Stimulated activated naive CD8-positive, alpha-beta T cell treated with anti-CD3 and anti-CD28 coated beads, Interleukin-15, amount 100 ng/mL, for 72 hours (primary cell): ENCODE results near the gene SGMS1.
A peak's percentile ranks its signal among the peaks of the same experiment; 100 is the strongest.
"Not testable (repeated sequence)": the region's sequence is repeated elsewhere in the genome, so short reads cannot be mapped to it uniquely, and the experiment has no call there.

Experiments used
- ATAC-seq: fragments of 150-1000 bp; cut with Tn5 transposase; 2 replicates; pipeline ENCODE4 v1.10.0; 2021; ENCODE audit warnings: mild to moderate bottlenecking, moderate library complexity
- DNase-seq, 2 donors: peaks; one replicate each; pipeline ENCODE4 v3.0.0; 2021 to 2022
- H3K27ac Mint-ChIP-seq, 2 donors: one replicate each; pipeline ENCODE4 v1.8.0; 2022; ENCODE audit warnings: mild to moderate bottlenecking in 2 of 2, mixed read lengths in 2 of 2, moderate library complexity in 2 of 2
- H3K27me3 Mint-ChIP-seq: one replicate; pipeline ENCODE4 v1.8.0; 2022; ENCODE audit warnings: mixed read lengths
- H3K4me1 Mint-ChIP-seq: one replicate; pipeline ENCODE4 v1.8.0; 2022; ENCODE audit warnings: mild to moderate bottlenecking, mixed read lengths
- H3K4me3 Mint-ChIP-seq, 2 donors: one replicate each; pipeline ENCODE4 v1.8.0; 2022; ENCODE audit warnings: mild to moderate bottlenecking in 2 of 2, mixed read lengths in 2 of 2, moderate library complexity in 1 of 2
- H3K9me3 Mint-ChIP-seq, 2 donors: one replicate each; pipeline ENCODE4 v1.8.0; 2022; ENCODE audit warnings: mixed read lengths in 2 of 2

Gene SGMS1

GRCh38 chr10:50623663-50624412 is at the start of gene SGMS1:
SGMS1 (minus strand) TSS chr10:50623956; CDS start chr10:50344114, 279,842 bp downstream.
- Mint-ChIP-seq H3K9me3 (no peaks in the 10 kb centered on the region), H3K4me3 (peak within 1 kb of the TSS; percentile 91 to 92), H3K27ac (peak within 1 kb of the TSS; percentile 94 to 96), H3K4me1 (peaks cover 36% of the 10 kb centered on the region), H3K27me3 (no peaks in the 10 kb centered on the region)
- DNase-seq (peak; percentile 87 to 90), ATAC-seq (peak; percentile 60)

- DNase-seq (peak in 1 of 2 donors; percentile 52), ATAC-seq (peak; percentile 92)
- H3K27me3 Mint-ChIP-seq, H3K4me3 Mint-ChIP-seq: not testable (repeated sequence)
- peaks cover 16% of the 10 kb centered on the region for H3K4me1 Mint-ChIP-seq
- H3K27ac Mint-ChIP-seq: peak overlapping the region; percentile 87 to 99
- peaks cover 12 to 23% of the 10 kb centered on the region in 2 donors for H3K9me3 Mint-ChIP-seq
Observed at GRCh38 chr10:50672152-50672551, 48.4 kb upstream of the SGMS1 start.

- H3K4me3 Mint-ChIP-seq, DNase-seq: not testable (repeated sequence)
- peak; percentile 2 for ATAC-seq
Observed at GRCh38 chr10:50671645-50672044, 47.9 kb upstream of the SGMS1 start.

GRCh38 chr10:50669957-50670356 is 46.2 kb upstream of the SGMS1 start:
- H3K4me3 Mint-ChIP-seq, H3K27ac Mint-ChIP-seq, DNase-seq, ATAC-seq, H3K27me3 Mint-ChIP-seq: not testable (repeated sequence)
- H3K9me3 Mint-ChIP-seq: peaks cover 12 to 23% of the 10 kb centered on the region in 2 donors
- H3K4me1 Mint-ChIP-seq: peaks cover 16% of the 10 kb centered on the region

More at GRCh38 chr10:50671645-50672044, 47.9 kb upstream of the SGMS1 start:
- not testable (repeated sequence) for H3K27me3 Mint-ChIP-seq
- Mint-ChIP-seq H3K27ac (peak overlapping the region; percentile 87 to 99), H3K4me1 (peaks cover 16% of the 10 kb centered on the region), H3K9me3 (peaks cover 12 to 23% of the 10 kb centered on the region in 2 donors)

- DNase-seq, ATAC-seq, H3K27ac Mint-ChIP-seq, H3K4me3 Mint-ChIP-seq, H3K27me3 Mint-ChIP-seq: not testable (repeated sequence)
- H3K9me3 Mint-ChIP-seq: peaks cover 7 to 13% of the 10 kb centered on the region in 2 donors
- peaks cover 14% of the 10 kb centered on the region for H3K4me1 Mint-ChIP-seq
Observed at GRCh38 chr10:50667353-50667752, 43.6 kb upstream of the SGMS1 start.

- not testable (repeated sequence) for H3K27me3 Mint-ChIP-seq, DNase-seq, H3K27ac Mint-ChIP-seq, H3K4me1 Mint-ChIP-seq, ATAC-seq, H3K9me3 Mint-ChIP-seq, H3K4me3 Mint-ChIP-seq
Observed at GRCh38 chr10:50662420-50662819, 38.7 kb upstream of the SGMS1 start.

GRCh38 chr10:50661563-50661962 is 37.8 kb upstream of the SGMS1 start:
- peak overlapping the region in 1 of 2 donors; percentile 12 for H3K27ac Mint-ChIP-seq
- DNase-seq, H3K9me3 Mint-ChIP-seq, H3K4me1 Mint-ChIP-seq, ATAC-seq, H3K4me3 Mint-ChIP-seq, H3K27me3 Mint-ChIP-seq: not testable (repeated sequence)

GRCh38 chr10:50659865-50660730 is 36.3 kb upstream of the SGMS1 start:
- peak overlapping the region; percentile 82 to 85 for H3K4me3 Mint-ChIP-seq
- peak overlapping the region in 1 of 2 donors; percentile 65 for H3K27ac Mint-ChIP-seq
- H3K27me3 Mint-ChIP-seq, H3K4me1 Mint-ChIP-seq, H3K9me3 Mint-ChIP-seq: not testable (repeated sequence)
- peak; percentile 42 to 63 for DNase-seq
- ATAC-seq: peak; percentile 95

GRCh38 chr10:50659016-50659864 is 35.5 kb upstream of the SGMS1 start:
- peak overlapping the region; percentile 82 to 85 for H3K4me3 Mint-ChIP-seq
- H3K27me3 Mint-ChIP-seq, DNase-seq, H3K9me3 Mint-ChIP-seq, H3K4me1 Mint-ChIP-seq, ATAC-seq, H3K27ac Mint-ChIP-seq: not testable (repeated sequence)

- H3K4me1 Mint-ChIP-seq: peaks cover 18% of the 10 kb centered on the region
- DNase-seq: no peak
- no peak overlapping the region for H3K27ac Mint-ChIP-seq
- H3K9me3 Mint-ChIP-seq: no peaks in the 10 kb centered on the region
- no peak for ATAC-seq
- no peaks in the 10 kb centered on the region for H3K27me3 Mint-ChIP-seq
- peak overlapping the region in 1 of 2 donors; percentile 85 for H3K4me3 Mint-ChIP-seq
Observed at GRCh38 chr10:50658165-50658564, 34.4 kb upstream of the SGMS1 start.

- H3K4me1 Mint-ChIP-seq: peaks cover 11% of the 10 kb centered on the region
- DNase-seq (no peak), ATAC-seq (no peak)
- no peak overlapping the region for H3K4me3 Mint-ChIP-seq
- no peaks in the 10 kb centered on the region for H3K27me3 Mint-ChIP-seq
- H3K27ac Mint-ChIP-seq: peak overlapping the region in 1 of 2 donors; percentile 41
- H3K9me3 Mint-ChIP-seq: no peaks in the 10 kb centered on the region
Observed at GRCh38 chr10:50653758-50654157, 30.0 kb upstream of the SGMS1 start.

- H3K4me1 Mint-ChIP-seq: peaks cover 11% of the 10 kb centered on the region
- H3K27ac Mint-ChIP-seq: peak overlapping the region in 1 of 2 donors; percentile 33
- no peak for DNase-seq
- peak; percentile 57 for ATAC-seq
- no peaks in the 10 kb centered on the region for H3K9me3 Mint-ChIP-seq
- no peaks in the 10 kb centered on the region for H3K27me3 Mint-ChIP-seq
- H3K4me3 Mint-ChIP-seq: no peak overlapping the region
Observed at GRCh38 chr10:50653142-50653541, 29.4 kb upstream of the SGMS1 start.

GRCh38 chr10:50651808-50652207 is 28.1 kb upstream of the SGMS1 start:
- no peak for ATAC-seq
- Mint-ChIP-seq H3K4me3 (no peak overlapping the region), H3K4me1 (peaks cover 11% of the 10 kb centered on the region), H3K27me3 (no peaks in the 10 kb centered on the region), H3K9me3 (no peaks in the 10 kb centered on the region), H3K27ac (no peak overlapping the region)
- no peak for DNase-seq

GRCh38 chr10:50650481-50650880 is 26.7 kb upstream of the SGMS1 start:
- Mint-ChIP-seq H3K4me1 (peaks cover 11% of the 10 kb centered on the region), H3K4me3 (no peak overlapping the region), H3K9me3 (no peaks in the 10 kb centered on the region), H3K27me3 (no peaks in the 10 kb centered on the region), H3K27ac (no peak overlapping the region)
- DNase-seq: no peak
- no peak for ATAC-seq

GRCh38 chr10:50648935-50649227 is 25.1 kb upstream of the SGMS1 start:
- ATAC-seq: no peak
- Mint-ChIP-seq H3K27me3 (no peaks in the 10 kb centered on the region), H3K9me3 (no peaks in the 10 kb centered on the region), H3K4me3 (no peak overlapping the region), H3K4me1 (peaks cover 9% of the 10 kb centered on the region), H3K27ac (peak overlapping the region in 1 of 2 donors; percentile 66)
- DNase-seq: no peak
